ENCODE data around the gene SLC16A5.

GRCh38 chr17:75115555-75115954 lies 27.8 kb downstream of the SLC16A5 start:
- no peak for TF ChIP-seq CTCF (IDR thresholded peaks at IDR 0.05)
- TF ChIP-seq POLR2AphosphoS5 (IDR thresholded peaks at IDR 0.05), result no peak
